ENCODE results near the gene WNT7B. TPM values are rescaled to one million over a fixed set of nuclear protein-coding genes. Genes with fewer than 3 reads are reported as not detected.

The WNT7B gene
- total RNA-seq, 1 donor from 2014 or later = 5.4 TPM

GRCh38 chr22:45879552-45879949, 97.4 kb downstream of the WNT7B start:
- no peak for TF ChIP-seq CTCF (IDR thresholded peaks at IDR 0.05)
- Histone ChIP-seq H3K4me1 (peaks cover 4% of the 10 kb centered on the region), H3K27ac (no peak overlapping the region), H3K36me3 (no peaks in the 10 kb centered on the region), H3K9me3 (no peaks in the 10 kb centered on the region), H3K4me3 (no peak overlapping the region), H3K27me3 (peaks cover 50% of the 10 kb centered on the region)
- DNase-seq (peak; percentile 30), ATAC-seq (no peak)
- intact Hi-C loops (cut with DNase I) = no loop called here

- peaks cover 44% of the 10 kb centered on the region for H3K27me3 ChIP-seq
Observed at GRCh38 chr22:45878901-45879551, 97.9 kb downstream of the WNT7B start.

GRCh38 chr22:45878051-45878781, 98.7 kb downstream of the WNT7B start:
- no peaks in the 10 kb centered on the region for H3K9me3 ChIP-seq
- ATAC-seq (no peak), DNase-seq (peak; percentile 59)
- intact Hi-C loops (cut with DNase I) = no loop called here
- peaks cover 36% of the 10 kb centered on the region for H3K27me3 ChIP-seq
- H3K4me3 ChIP-seq = no peak overlapping the region
- H3K4me1 ChIP-seq = peaks cover 4% of the 10 kb centered on the region
- TF ChIP-seq CTCF (IDR thresholded peaks at IDR 0.05) = no peak
- no peaks in the 10 kb centered on the region for H3K36me3 ChIP-seq
- H3K27ac ChIP-seq = no peak overlapping the region

More at GRCh38 chr22:45878901-45879551, 97.9 kb downstream of the WNT7B start:
- Histone ChIP-seq H3K4me3 (no peak overlapping the region), H3K27ac (no peak overlapping the region), H3K9me3 (no peaks in the 10 kb centered on the region), H3K4me1 (peaks cover 4% of the 10 kb centered on the region), H3K36me3 (no peaks in the 10 kb centered on the region)
- no peak for TF ChIP-seq CTCF (IDR thresholded peaks at IDR 0.05)
- intact Hi-C loops (cut with DNase I) = no loop called here
- DNase-seq (peak; percentile 64), ATAC-seq (no peak)

GRCh38 chr22:45877651-45878050, 99.3 kb downstream of the WNT7B start:
- H3K27me3 ChIP-seq = peaks cover 32% of the 10 kb centered on the region
- no peak overlapping the region for H3K27ac ChIP-seq
- H3K36me3 ChIP-seq = no peaks in the 10 kb centered on the region
- peaks cover 4% of the 10 kb centered on the region for H3K4me1 ChIP-seq
- intact Hi-C loops (cut with DNase I) = no loop called here
- DNase-seq (no peak), ATAC-seq (no peak)
- TF ChIP-seq CTCF (IDR thresholded peaks at IDR 0.05) = no peak
- H3K4me3 ChIP-seq = no peak overlapping the region
- H3K9me3 ChIP-seq = peaks cover 2% of the 10 kb centered on the region

GRCh38 chr22:45877036-45877380, 100.0 kb downstream of the WNT7B start:
- Histone ChIP-seq H3K27ac (no peak overlapping the region), H3K27me3 (peaks cover 31% of the 10 kb centered on the region), H3K9me3 (peaks cover 6% of the 10 kb centered on the region), H3K4me1 (peaks cover 4% of the 10 kb centered on the region), H3K36me3 (no peaks in the 10 kb centered on the region), H3K4me3 (no peak overlapping the region)
- no peak for DNase-seq
- intact Hi-C loops (cut with DNase I) = no loop called here
- ATAC-seq = no peak
- no peak for TF ChIP-seq CTCF (IDR thresholded peaks at IDR 0.05)
